Activated effector memory CD4-positive, alpha-beta T cell treated with Interleukin-2 at 50 U/mL for 16 hours (primary cell): Measurements from ENCODE around the gene ERH.

Experiments
- DNase-seq: peaks from one replicate; pipeline ENCODE4 v3.0.0-alpha.2; 2020

ERH gene

DNA sequence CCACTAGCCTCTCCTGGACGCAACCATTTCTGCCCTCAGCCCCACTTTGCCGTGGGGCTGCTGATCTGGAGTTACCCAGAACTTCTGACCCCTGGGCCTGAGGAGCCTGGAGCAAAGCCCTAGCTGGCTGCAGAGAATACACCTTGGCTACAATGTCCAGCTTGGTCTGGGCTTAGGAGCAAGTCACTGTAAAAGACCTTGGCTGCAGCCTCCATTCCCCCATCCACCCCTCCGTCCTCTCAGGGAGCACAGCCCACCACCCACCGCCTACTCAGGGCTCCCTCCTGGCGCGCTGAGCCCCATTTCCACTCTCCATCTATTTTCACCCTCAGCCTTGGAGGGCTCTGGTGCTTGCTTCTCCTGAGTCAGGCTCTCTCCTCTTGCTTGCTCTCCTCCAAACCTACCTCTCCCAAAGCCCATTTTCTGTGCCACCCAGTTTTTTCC lies 42.9 kb downstream of the ERH start:
- DNase-seq = no peak

DNA sequence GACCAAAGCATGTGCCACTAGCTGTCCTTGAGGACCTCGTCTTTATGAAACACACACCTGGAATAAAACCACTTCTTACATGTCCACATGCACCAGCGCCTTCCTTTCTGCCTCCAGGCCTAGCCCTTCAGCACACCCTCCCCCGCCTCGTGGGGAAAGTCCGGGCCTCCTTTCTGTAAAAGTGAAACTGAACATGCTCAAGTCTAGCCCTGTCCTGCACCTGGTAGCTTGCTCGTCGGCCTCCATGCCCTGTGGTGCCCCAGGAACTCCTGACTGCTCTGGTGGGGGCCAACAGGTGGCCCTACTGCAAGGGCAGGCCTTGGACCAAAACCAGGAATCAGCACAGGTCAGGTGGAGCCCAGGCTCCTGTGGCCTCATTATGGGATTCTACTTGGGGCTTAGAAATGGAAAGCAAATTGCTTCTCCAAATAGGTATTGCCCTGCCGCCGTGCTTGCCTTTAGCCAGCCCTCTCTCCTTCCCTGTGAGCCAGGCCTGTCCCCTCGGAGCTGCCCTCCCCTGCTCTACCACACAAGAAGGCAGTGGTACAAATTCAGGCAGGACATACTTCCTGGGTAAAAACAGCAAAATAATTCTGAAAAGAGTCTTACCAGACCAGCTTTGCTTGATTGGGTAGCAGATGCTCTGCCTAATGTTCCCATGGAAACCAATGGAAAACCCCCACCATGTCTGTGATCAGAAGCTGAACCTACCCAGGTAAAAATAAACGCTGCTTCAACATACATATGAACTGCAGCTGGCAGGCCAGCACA lies 43.5 kb downstream of the ERH start:
- peak; percentile 52 for DNase-seq

DNA sequence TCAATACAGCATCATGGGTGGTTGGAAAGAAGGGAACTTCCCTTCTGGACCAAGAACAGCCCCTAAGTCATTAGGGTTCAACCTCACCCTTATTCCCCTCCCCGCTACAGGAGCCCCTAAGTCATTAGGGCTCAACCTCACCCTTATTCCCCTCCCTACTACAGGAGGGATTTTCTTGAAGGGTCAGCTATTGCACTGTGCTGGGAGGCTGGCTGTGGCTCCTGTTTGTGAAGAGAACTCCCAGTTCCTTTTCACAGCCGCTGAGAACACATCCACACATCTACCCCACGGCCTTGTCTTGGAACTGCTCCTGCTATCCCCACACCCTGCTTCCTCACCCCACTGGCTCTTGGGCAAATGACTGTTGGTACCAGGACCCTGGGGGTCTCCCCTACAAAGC lies 44.9 kb downstream of the ERH start:
- DNase-seq = no peak

GRCh38 chr14:69351911-69352310 lies 46.2 kb downstream of the ERH start:
- DNase-seq = no peak

DNA sequence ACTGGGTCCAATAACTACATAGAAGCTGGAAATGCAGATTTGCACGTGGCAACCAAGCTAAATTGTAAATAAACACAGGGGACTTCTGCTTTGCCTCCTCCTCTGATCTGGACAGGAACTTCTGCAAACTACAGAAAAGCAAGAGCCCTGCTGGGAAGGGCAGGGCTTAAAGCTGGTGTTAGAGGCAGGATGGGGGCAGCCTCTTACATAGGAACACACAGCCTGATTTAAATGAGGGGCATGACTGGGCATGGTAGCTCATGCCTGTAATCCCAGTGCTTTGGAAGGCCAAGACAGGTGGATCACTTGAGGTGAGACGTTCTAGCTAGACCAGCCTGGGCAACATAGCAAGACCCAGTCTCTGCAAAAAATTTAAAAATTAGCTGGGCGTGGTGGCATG lies 46.7 kb downstream of the ERH start:
- no peak for DNase-seq

DNA sequence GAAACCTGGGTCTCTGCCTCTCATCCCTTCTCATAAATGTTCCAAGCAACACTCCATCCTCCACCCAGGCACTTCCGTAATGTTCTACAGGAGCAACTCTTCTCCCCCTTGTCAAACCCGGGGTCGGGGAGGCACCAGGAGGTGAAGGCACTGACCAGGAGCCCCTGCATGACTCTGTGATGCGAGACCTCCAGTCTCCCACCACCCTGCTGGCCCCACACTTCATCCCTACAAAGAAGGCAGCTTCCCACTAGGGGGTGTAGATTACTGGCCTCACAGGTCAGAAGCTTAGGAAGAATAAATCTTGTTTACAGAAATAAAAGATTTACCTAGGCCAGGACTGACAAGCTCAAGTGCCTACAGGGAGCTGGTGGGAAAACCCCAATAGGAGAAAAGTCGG lies 47.2 kb downstream of the ERH start:
- DNase-seq = no peak

DNA sequence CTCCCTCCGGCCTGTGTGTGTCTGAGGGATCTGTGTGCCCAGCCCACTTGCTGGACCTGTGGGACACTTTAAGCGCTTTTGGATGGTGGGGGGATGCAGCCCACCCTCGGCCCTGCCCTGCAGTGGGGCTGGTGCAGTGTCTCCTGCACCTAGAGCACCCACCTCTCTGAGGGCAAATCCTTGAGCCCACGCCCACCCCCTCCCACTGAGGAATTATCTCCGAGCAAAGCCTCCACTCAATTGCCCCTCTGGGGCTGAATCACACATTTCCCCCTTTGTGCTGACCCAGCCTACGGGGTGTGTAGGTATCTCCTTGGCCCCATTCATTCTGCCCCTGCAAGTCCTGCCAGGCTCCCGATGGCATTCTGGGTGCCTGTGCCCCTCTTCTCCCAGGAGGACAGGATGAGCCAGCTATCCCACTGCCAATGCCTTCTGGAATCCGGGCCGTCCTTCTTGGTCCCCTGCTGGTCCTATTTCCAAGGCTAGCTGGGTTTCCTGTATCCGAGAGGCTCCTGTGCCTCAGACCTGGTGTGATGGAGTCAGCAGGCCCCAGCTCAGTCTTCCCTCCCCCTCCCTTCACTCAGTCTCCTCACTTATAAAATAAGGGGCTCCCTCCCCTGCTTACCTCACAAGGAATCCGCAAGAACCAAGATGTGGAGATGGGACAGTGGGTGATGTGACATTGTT lies 48.9 kb downstream of the ERH start:
- no peak for DNase-seq

DNA sequence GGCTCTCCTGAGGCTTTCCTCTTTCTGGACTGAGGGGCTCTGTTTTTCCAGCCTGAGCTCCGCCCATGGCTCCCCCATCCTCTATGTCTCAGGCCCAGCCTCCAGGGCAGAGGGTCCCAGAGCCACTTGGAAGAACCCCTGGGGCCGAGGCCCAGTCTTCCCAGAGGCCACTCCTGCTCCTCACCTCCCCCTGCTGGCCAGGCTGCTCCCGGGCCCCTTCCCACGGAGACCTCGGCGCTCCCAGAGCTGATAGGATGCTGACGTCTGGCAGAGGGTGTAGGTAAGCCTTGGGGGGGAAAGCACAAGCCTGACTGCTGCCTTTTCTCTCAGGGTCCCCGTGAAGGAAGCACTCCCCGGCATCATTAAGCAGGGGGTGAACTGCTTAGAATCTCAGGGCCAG lies 51.4 kb downstream of the ERH start:
- DNase-seq = no peak

GRCh38 chr14:69345402-69345801 lies 52.7 kb downstream of the ERH start:
- DNase-seq = no peak

- DNase-seq = no peak
Measured at GRCh38 chr14:69344171-69344570, 53.9 kb downstream of the ERH start.

GRCh38 chr14:69342928-69343525 lies 55.1 kb downstream of the ERH start:
- DNase-seq = no peak

DNA sequence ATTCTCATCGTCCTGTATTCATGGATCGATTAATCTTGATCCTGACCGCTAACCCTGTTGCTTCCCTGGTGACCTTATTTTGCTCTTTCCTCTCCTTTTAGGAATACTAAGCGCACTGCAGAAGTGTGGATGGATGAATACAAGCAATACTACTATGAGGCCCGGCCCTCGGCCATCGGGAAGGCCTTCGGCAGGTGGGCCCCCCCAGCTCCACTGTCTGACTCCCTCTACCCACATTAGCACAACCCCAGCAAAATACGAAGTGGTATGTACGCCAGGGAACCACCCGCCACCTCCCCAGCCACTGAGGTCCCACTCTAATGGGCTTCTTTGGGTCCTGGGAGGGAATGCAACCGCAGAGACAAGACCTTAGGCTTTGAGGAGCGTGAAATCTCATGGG lies 58.7 kb downstream of the ERH start:
- no peak for DNase-seq

DNA sequence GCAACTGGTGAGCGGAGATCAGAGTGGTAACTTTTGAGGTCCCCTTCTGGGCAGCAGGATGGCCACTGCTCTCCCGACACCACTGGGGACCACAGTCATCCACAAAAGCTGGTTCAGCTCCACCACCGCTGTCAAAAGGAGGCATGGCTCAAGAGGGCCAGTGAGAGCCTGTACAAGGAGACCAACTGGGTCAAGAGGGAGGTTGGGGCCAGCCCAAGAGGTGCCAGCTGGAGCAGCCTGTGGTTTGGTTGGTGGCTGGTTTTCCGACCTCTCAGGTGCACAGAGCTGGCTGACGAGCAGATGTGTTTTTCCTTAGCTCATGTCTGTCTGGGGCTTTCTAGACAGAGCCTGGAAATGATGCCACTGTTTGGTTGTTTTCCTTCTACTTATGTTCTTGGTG lies 60.1 kb downstream of the ERH start:
- no peak for DNase-seq

- DNase-seq = no peak
Measured at GRCh38 chr14:69335371-69335771, 62.7 kb downstream of the ERH start.

- DNase-seq = no peak
Measured at GRCh38 chr14:69334576-69334975, 63.5 kb downstream of the ERH start.

DNA sequence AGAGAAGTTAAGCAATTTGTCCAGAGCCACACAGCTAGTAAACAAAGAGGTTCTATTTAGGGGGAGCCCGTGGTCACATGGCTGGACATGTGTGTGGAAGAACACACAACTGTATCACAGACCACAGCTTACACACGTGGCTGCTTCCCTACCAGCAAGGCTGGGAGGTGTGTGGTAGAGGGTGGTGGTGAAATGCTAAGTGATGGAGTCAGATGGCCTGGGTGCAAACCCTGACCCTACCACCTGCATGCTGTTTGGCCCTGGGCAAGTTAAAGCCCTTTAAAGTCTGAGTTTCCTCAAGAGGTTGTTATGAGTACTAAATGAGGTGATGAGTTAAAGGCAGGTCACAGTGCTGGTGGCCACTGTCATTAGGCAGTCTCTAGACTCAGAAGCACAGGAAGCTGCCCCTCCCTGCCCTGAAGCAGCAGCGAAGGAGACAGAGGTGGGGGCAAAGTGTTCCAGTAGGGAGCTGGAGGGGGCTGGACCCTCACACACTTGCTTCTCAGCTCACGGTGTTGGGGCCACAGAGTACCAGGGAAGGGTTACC lies 64.2 kb downstream of the ERH start:
- no peak for DNase-seq

DNA sequence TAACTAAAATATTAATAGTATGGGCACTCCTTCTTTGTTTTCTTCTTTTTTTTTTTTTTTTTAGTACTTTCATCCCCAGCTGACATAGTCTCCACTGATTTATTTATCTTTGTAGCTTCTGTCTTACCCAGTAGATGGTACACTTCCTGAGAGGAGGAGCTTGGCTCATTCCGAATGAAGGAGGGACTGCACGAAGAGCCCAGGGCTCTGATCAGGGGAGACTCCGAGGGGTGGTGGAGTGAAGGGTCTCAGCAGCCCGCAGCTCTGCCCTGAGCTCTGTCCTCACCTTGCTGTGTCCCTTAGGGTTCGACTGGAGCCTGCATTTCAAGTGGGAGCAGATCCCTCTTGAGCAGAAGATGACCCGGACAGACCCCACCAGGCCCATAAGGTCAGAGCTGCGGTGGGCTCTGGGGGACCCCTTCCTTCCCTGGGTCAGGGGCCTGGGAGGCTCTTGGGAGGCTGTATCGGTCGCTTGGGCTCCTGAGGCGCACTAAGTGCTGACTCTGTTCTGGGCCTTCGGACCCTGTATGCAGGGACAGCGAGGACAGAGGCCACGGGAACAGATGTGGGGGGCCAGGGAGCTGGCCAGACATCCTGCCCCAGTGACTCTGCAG lies 65.2 kb downstream of the ERH start:
- no peak for DNase-seq

- DNase-seq = no peak
Measured at GRCh38 chr14:69331206-69331605, 66.9 kb downstream of the ERH start.
